Vagina (tissue), 2 donors: ENCODE results near the gene BRI3.

Experiments
- CTCF ChIP-seq, 3 experiments: fragments of 450-650 bp in 2 of 3; fragments of 200-600 bp in 1 of 3; sonication (generic) in 1 of 3; IDR thresholded peaks; one replicate each; pipeline ENCODE4 v1.5.1; 2017 to 2019; ENCODE audit warnings: antibody characterized with exemption in 3 of 3, mild to moderate bottlenecking in 2 of 3, moderate library complexity in 2 of 3
- POLR2A ChIP-seq, 2 donors: fragments of 450-650 bp; IDR thresholded peaks; one replicate each; pipeline ENCODE4 v1.6.1; 2017; ENCODE audit warnings: antibody characterized with exemption in 2 of 2, mild to moderate bottlenecking in 2 of 2, moderate library complexity in 2 of 2

- TF ChIP-seq CTCF (IDR thresholded peaks at IDR 0.05): no peak
- TF ChIP-seq POLR2A (IDR thresholded peaks at IDR 0.05): no peak
Observed at GRCh38 chr7:98312201-98312600, 30.7 kb downstream of the BRI3 start.
